Panc1 (cell line): ENCODE measurements around the gene IP6K2. TPM values are rescaled to one million over a fixed set of nuclear protein-coding genes. Genes with fewer than 3 reads are reported as not detected.

Source experiments
- ATAC-seq: fragments of 200-7000 bp; cut with Tn5 transposase; 2 replicates; pipeline ENCODE4 v1.9.1; 2020; ENCODE audit warnings: mild to moderate bottlenecking, moderate library complexity
- BruUV-seq: library from RNA; stranded (reverse); fragments of 400-500 nt; replicated peaks from 2 replicates; lab custom pipeline; 2021; lab: Mats Ljungman, UMichigan
- CTCF ChIA-PET: fragments of 300-600 bp; sonication (Branson Sonifier 250); formaldehyde crosslinking; loops from one replicate; lab custom pipeline; 2022; ENCODE audit warnings: antibody characterized with exemption; lab: Charles Lee
- POLR2A ChIA-PET: fragments of 300-600 bp; sonication (Branson Sonifier 250); formaldehyde crosslinking; loops from one replicate; lab custom pipeline; 2022; ENCODE audit warnings: antibody characterized with exemption; lab: Charles Lee
- DNase-seq: peaks from one replicate; pipeline ENCODE4 v3.0.0-alpha.2; 2010; ENCODE audit warnings: low read depth, low spot score
- H3K27ac ChIP-seq: 2 replicates; pipeline ENCODE4 v1.5.1; 2011; ENCODE audit warnings: mild to moderate bottlenecking, low read length, inconsistent platforms
- H3K27me3 ChIP-seq: fragments of 200-500 bp; sonication (Bioruptor generic); 2 replicates; pipeline ENCODE4 v1.6.0; 2014; ENCODE audit warnings: low read length, inconsistent platforms; ENCODE audit not compliant: control insufficient read depth, insufficient read depth
- H3K36me3 ChIP-seq: fragments of 200-500 bp; sonication (Bioruptor generic); 2 replicates; pipeline ENCODE4 v1.5.1; 2014; ENCODE audit warnings: inconsistent platforms, mild to moderate bottlenecking, low read length, moderate library complexity; ENCODE audit not compliant: control insufficient read depth, insufficient read depth
- H3K4me1 ChIP-seq: 2 replicates; pipeline ENCODE4 v1.5.1; 2011; ENCODE audit warnings: inconsistent platforms, mild to moderate bottlenecking, low read length, moderate library complexity; ENCODE audit not compliant: control insufficient read depth, insufficient read depth
- H3K4me3 ChIP-seq, 2 experiments: 2 replicates each; pipeline ENCODE4 v1.5.1; 2011 to 2012; ENCODE audit warnings: low read depth in 2 of 2, low read length in 2 of 2, mild to moderate bottlenecking in 2 of 2, inconsistent platforms in 1 of 2, moderate library complexity in 1 of 2
- H3K9me3 ChIP-seq: fragments of 200-500 bp; sonication (Bioruptor generic); 2 replicates; pipeline ENCODE4 v1.5.1; 2014; ENCODE audit warnings: low read depth, mild to moderate bottlenecking, inconsistent platforms, low read length, moderate library complexity; ENCODE audit not compliant: control insufficient read depth, insufficient read depth
- POLR2AphosphoS5 ChIP-seq: IDR thresholded peaks from 2 replicates; pipeline ENCODE4 v1.6.1; 2012; ENCODE audit warnings: mild to moderate bottlenecking, low read depth, low read length, moderate library complexity
- SIN3A ChIP-seq: IDR thresholded peaks from 2 replicates; pipeline ENCODE4 v1.6.1; 2012; ENCODE audit warnings: low read depth, mild to moderate bottlenecking, low read length, moderate library complexity, borderline replicate concordance; ENCODE audit not compliant: insufficient read depth
- TCF7L2 ChIP-seq: IDR thresholded peaks from 2 replicates; pipeline ENCODE4 v1.6.1; 2011; ENCODE audit warnings: mild to moderate bottlenecking, low read depth, low read length, inconsistent platforms
- in situ Hi-C: cut with HindIII; loops from 2 replicates; pipeline ENCODE4 v1.10.0; 2016; ENCODE audit warnings: low sequenced_read_pairs, low pct_unique_long_range_greater_than_20kb
- intact Hi-C: fragments of 100-400 bp; cut with micrococcal nuclease; formaldehyde crosslinking; loops from one replicate; pipeline ENCODE4 v1.10.0; 2022; ENCODE audit not compliant: unreplicated experiment
- total RNA-seq: library from RNA; stranded (reverse); gene quantifications from one replicate; pipeline ENCODE4 v1.2.1, GENCODE V29; 2021; ENCODE audit not compliant: unreplicated experiment
- TF ChIP-seq, protein P1 (sequence below), 2 experiments: IDR thresholded peaks; 2 replicates each; pipeline ENCODE4 v1.6.1; 2011 to 2012; ENCODE audit warnings: low read depth in 2 of 2, control low read depth in 1 of 2, low read length in 1 of 2, mild to moderate bottlenecking in 1 of 2, moderate library complexity in 1 of 2; ENCODE audit not compliant: insufficient read depth in 1 of 2
- TF ChIP-seq, protein P2 (sequence below): fragments of 450-650 bp; IDR thresholded peaks from 2 replicates; pipeline ENCODE4 v1.5.1; 2017; ENCODE audit warnings: mild to moderate bottlenecking

Gene IP6K2
- total RNA-seq, 1 experiment from 2014 or later: 50.2 TPM

DNA sequence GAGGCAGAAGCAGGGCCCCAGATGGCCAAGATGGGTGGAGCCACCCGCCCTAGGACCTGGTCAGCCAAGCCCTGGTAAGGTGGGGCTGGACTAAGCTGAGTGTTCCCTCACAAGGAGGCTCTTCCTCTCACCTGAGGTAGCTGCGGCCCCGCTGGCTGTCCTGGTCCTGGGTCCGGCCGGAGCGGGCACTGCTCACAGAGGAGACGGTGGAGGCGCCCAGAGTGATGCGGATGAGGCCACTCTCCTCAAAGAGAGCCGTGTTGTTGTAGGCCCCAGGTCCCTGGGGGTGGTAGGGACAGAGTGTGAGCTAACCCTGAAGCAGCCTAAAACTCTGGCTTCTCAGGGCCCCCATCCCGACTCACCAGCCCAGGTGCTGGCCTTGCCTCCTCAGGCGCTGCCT is 74.4 kb downstream of the IP6K2 start (continued):
- TF ChIP-seq, protein P1, sequence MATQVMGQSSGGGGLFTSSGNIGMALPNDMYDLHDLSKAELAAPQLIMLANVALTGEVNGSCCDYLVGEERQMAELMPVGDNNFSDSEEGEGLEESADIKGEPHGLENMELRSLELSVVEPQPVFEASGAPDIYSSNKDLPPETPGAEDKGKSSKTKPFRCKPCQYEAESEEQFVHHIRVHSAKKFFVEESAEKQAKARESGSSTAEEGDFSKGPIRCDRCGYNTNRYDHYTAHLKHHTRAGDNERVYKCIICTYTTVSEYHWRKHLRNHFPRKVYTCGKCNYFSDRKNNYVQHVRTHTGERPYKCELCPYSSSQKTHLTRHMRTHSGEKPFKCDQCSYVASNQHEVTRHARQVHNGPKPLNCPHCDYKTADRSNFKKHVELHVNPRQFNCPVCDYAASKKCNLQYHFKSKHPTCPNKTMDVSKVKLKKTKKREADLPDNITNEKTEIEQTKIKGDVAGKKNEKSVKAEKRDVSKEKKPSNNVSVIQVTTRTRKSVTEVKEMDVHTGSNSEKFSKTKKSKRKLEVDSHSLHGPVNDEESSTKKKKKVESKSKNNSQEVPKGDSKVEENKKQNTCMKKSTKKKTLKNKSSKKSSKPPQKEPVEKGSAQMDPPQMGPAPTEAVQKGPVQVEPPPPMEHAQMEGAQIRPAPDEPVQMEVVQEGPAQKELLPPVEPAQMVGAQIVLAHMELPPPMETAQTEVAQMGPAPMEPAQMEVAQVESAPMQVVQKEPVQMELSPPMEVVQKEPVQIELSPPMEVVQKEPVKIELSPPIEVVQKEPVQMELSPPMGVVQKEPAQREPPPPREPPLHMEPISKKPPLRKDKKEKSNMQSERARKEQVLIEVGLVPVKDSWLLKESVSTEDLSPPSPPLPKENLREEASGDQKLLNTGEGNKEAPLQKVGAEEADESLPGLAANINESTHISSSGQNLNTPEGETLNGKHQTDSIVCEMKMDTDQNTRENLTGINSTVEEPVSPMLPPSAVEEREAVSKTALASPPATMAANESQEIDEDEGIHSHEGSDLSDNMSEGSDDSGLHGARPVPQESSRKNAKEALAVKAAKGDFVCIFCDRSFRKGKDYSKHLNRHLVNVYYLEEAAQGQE (IDR thresholded peaks at IDR 0.05; ENCODE audit: insufficient read depth in 1 of 2, low read depth in 2 of 2, low read length in 1 of 2): no peak

DNA sequence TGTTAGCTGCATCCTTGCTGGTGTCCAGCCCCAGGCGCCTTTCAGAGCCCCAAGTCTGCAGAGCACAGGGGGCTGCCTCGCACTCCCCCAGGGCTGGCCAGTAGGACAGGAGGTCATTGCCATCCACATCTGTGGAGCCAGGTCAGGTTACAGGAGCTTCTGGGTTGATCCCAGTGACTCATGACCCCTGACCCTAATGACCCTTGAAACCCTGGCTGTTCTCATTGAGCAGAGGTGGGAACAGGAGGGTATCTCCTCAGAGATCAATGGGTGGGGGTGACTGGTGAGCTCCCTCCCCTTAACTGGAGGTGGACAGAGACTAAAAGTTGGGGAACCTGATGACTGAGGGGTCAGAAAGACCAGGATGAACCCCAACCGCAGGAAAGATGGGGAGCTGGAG is 75.6 kb downstream of the IP6K2 start:
- CTCF ChIA-PET: no interaction called here
- no peak overlapping the region for H3K27ac ChIP-seq
- H3K4me3 ChIP-seq: no peak overlapping the region
- H3K4me1 ChIP-seq: peaks cover 8% of the 10 kb centered on the region
- ATAC-seq (no peak), DNase-seq (no peak)
- TF ChIP-seq, protein P1 (IDR thresholded peaks at IDR 0.05; ENCODE audit: insufficient read depth in 1 of 2, low read depth in 2 of 2, low read length in 1 of 2): no peak
- no peak for TF ChIP-seq TCF7L2
- TF ChIP-seq, protein P2, sequence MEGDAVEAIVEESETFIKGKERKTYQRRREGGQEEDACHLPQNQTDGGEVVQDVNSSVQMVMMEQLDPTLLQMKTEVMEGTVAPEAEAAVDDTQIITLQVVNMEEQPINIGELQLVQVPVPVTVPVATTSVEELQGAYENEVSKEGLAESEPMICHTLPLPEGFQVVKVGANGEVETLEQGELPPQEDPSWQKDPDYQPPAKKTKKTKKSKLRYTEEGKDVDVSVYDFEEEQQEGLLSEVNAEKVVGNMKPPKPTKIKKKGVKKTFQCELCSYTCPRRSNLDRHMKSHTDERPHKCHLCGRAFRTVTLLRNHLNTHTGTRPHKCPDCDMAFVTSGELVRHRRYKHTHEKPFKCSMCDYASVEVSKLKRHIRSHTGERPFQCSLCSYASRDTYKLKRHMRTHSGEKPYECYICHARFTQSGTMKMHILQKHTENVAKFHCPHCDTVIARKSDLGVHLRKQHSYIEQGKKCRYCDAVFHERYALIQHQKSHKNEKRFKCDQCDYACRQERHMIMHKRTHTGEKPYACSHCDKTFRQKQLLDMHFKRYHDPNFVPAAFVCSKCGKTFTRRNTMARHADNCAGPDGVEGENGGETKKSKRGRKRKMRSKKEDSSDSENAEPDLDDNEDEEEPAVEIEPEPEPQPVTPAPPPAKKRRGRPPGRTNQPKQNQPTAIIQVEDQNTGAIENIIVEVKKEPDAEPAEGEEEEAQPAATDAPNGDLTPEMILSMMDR: no peak
- no peak for TF ChIP-seq POLR2AphosphoS5
- intact Hi-C loops (no loop called here), in situ Hi-C loops (no loop called here)
- no peaks in the 10 kb centered on the region for H3K27me3 ChIP-seq
- POLR2A ChIA-PET: no interaction called here
- no TSS peak for BruUV-seq
- no peaks in the 10 kb centered on the region for H3K36me3 ChIP-seq
- H3K9me3 ChIP-seq: no peaks in the 10 kb centered on the region

DNA sequence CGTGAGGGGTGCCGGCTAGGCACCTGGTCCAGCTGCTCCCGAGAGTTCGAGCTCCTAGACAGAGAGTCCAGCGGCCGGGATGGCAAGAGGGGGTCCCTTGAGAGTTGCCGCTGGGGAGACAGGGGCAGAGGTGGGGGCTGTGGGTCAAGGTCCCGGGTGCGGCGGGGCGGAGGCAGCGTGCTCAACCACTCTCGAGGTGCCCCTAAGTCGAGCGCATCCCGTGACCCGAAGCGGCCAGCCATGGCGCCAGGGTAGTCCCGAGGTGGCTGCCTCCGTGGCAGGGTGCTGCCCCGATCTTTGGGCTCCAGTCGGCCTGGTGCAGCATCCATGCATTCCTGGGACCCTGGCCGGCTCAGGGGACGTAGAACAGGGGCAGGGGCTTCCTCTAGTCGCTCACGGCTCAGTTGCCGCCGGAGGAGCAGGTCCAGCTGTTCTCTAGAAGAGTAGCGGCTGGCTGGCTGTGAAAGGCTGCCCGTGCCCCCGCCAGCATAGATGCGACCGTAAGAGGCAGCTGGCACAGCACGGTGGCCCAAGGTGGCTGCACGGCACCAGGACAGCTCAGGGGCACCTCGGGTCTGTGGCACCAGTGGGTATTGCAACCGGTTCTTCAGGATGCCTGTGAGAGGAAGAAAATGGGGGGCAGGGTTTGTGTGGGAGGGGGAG is 76.9 kb downstream of the IP6K2 start:
- no TSS peak for BruUV-seq
- Histone ChIP-seq H3K4me1 (peaks cover 12% of the 10 kb centered on the region), H3K36me3 (no peaks in the 10 kb centered on the region), H3K9me3 (no peaks in the 10 kb centered on the region), H3K4me3 (no peak overlapping the region), H3K27ac (no peak overlapping the region), H3K27me3 (no peaks in the 10 kb centered on the region)
- intact Hi-C loops: no loop called here
- ChIA-PET POLR2A (no interaction called here), CTCF (no interaction called here)
- ATAC-seq (no peak), DNase-seq (no peak)
- in situ Hi-C loops: no loop called here
- no peak for TF ChIP-seq POLR2AphosphoS5
- TF ChIP-seq, protein P2: no peak
- no peak for TF ChIP-seq SIN3A
- TF ChIP-seq, protein P1 (IDR thresholded peaks at IDR 0.05; ENCODE audit: insufficient read depth in 1 of 2, low read depth in 2 of 2, low read length in 1 of 2): no peak
- TF ChIP-seq TCF7L2: no peak
